Thoracic aorta (tissue), 2 donors: Measurements from ENCODE around the gene OGDH. TPM values are rescaled to one million over a fixed set of nuclear protein-coding genes. Genes with fewer than 3 reads are reported as not detected.

Experiments used
- ATAC-seq: fragments of 150-250 bp; one replicate; pipeline ENCODE4 v1.8.0; 2017; ENCODE audit warnings: low read depth; ENCODE audit not compliant: insufficient number of reproducible peaks, low FRiP score
- DNase-seq: peaks from one replicate; pipeline ENCODE4 v3.0.0-alpha.2; 2020; ENCODE audit warnings: low spot score
- H3K27ac ChIP-seq, 2 donors: fragments of 200-600 bp; sonication (generic); 1 replicate in 1 of 2; 2 replicates in 1 of 2; pipeline ENCODE4 v1.5.1; 2016; ENCODE audit warnings: mild to moderate bottlenecking in 2 of 2, moderate library complexity in 2 of 2
- H3K27me3 ChIP-seq: fragments of 200-600 bp; sonication (generic); replicated peaks from 2 replicates; pipeline ENCODE4 v1.6.0; 2016; ENCODE audit warnings: mild to moderate bottlenecking; ENCODE audit not compliant: insufficient read depth
- H3K36me3 ChIP-seq: fragments of 200-600 bp; sonication (generic); one replicate; pipeline ENCODE4 v1.5.1; 2016
- H3K4me1 ChIP-seq, 2 donors: fragments of 200-600 bp; sonication (generic); 1 replicate in 1 of 2; 2 replicates in 1 of 2; pipeline versions ENCODE4 v1.5.1 to v1.6.0; 2016; ENCODE audit warnings: low read depth in 2 of 2, mild to moderate bottlenecking in 1 of 2; ENCODE audit not compliant: control insufficient read depth in 1 of 2
- H3K4me3 ChIP-seq: fragments of 200-600 bp; sonication (generic); 2 replicates; pipeline ENCODE4 v1.5.1; 2016; ENCODE audit warnings: mild to moderate bottlenecking
- H3K9me3 ChIP-seq: fragments of 200-600 bp; sonication (generic); 2 replicates; pipeline ENCODE4 v1.5.1; 2016
- total RNA-seq, 2 donors: library from RNA; depleted of rRNA; stranded (reverse); fragments of >200 nt; gene quantifications; one replicate each; pipeline versions ENCODE4 v1.1.0 to v1.2.3, GENCODE V29; 2016
- TF ChIP-seq, protein P1 (sequence below): fragments of 200-600 bp; sonication (generic); IDR thresholded peaks from one replicate; pipeline ENCODE4 v1.5.1; 2019; ENCODE audit warnings: antibody characterized with exemption

The OGDH gene
- total RNA-seq, 2 donors from 2014 or later = 80.8 to 99.2 TPM

- DNase-seq (no peak), ATAC-seq (no peak)
- H3K27ac ChIP-seq = peak overlapping the region; percentile 81 to 91
- peaks cover 6 to 26% of the 10 kb centered on the region in 2 donors for H3K4me1 ChIP-seq
- H3K27me3 ChIP-seq = no peaks in the 10 kb centered on the region
- no peaks in the 10 kb centered on the region for H3K9me3 ChIP-seq
- H3K4me3 ChIP-seq = peak overlapping the region; percentile 77
- TF ChIP-seq, protein P1, sequence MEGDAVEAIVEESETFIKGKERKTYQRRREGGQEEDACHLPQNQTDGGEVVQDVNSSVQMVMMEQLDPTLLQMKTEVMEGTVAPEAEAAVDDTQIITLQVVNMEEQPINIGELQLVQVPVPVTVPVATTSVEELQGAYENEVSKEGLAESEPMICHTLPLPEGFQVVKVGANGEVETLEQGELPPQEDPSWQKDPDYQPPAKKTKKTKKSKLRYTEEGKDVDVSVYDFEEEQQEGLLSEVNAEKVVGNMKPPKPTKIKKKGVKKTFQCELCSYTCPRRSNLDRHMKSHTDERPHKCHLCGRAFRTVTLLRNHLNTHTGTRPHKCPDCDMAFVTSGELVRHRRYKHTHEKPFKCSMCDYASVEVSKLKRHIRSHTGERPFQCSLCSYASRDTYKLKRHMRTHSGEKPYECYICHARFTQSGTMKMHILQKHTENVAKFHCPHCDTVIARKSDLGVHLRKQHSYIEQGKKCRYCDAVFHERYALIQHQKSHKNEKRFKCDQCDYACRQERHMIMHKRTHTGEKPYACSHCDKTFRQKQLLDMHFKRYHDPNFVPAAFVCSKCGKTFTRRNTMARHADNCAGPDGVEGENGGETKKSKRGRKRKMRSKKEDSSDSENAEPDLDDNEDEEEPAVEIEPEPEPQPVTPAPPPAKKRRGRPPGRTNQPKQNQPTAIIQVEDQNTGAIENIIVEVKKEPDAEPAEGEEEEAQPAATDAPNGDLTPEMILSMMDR = no peak
- peaks cover 38% of the 10 kb centered on the region for H3K36me3 ChIP-seq
Measured at GRCh38 chr7:44574287-44574872, 32.0 kb upstream of the OGDH start.

DNA sequence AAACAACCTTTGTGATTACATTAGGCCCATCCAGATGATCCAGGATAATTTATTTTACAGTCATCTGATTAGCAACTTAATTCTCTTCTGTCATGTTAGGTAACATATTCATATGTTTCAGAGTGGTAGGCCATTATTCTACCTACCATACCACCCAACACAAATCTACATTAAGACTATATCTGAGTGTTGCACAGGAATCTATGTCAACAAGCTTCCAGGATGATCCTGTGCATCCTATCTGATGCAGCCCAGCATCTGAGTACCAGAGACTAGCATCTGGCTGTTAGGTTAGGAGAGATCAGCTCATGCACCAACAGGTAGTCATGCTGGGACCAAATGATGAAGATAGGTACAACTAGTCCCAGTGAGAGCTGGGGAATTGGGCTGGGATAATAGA is 31.4 kb upstream of the OGDH start:
- no peak for DNase-seq
- Histone ChIP-seq H3K27ac (no peak overlapping the region), H3K36me3 (peaks cover 37% of the 10 kb centered on the region)

DNA sequence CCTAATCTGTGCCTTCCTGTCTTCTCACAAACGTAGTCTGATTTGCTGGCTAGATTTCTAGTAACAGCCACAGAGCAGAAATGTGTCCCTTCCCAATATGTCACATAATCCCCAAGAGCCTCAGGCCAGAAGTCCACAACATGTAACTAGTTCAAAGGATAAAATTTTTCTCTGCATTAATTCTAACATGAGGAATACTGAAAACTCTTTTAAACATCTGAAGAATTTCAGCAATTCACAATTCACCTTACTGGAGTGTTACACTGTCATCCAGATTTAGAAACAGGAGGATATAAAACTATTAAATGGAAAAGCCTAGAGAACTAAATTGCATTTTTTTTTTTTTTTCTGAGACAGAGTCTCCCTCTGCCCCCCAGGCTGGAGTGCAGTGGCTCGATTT is 30.2 kb upstream of the OGDH start:
- no peaks in the 10 kb centered on the region for H3K27me3 ChIP-seq
- DNase-seq (no peak), ATAC-seq (no peak)
- H3K9me3 ChIP-seq = no peaks in the 10 kb centered on the region
- TF ChIP-seq, protein P1 = no peak
- peaks cover 31% of the 10 kb centered on the region for H3K36me3 ChIP-seq
- H3K4me1 ChIP-seq = peaks cover 17 to 42% of the 10 kb centered on the region in 2 donors
- no peak overlapping the region for H3K4me3 ChIP-seq
- H3K27ac ChIP-seq = no peak overlapping the region

More for the DNA sequence above, 31.4 kb upstream of the OGDH start:
- no peak for ATAC-seq
- peaks cover 6 to 30% of the 10 kb centered on the region in 2 donors for H3K4me1 ChIP-seq
- TF ChIP-seq, protein P1 = no peak
- no peaks in the 10 kb centered on the region for H3K9me3 ChIP-seq
- H3K27me3 ChIP-seq = no peaks in the 10 kb centered on the region
- no peak overlapping the region for H3K4me3 ChIP-seq

- DNase-seq = no peak
Measured at GRCh38 chr7:44580945-44581878, 25.2 kb upstream of the OGDH start.

More at GRCh38 chr7:44580945-44581878, 25.2 kb upstream of the OGDH start:
- peak overlapping the region; percentile 90 for H3K4me3 ChIP-seq
- TF ChIP-seq, protein P1 = no peak
- H3K27me3 ChIP-seq = no peaks in the 10 kb centered on the region
- H3K27ac ChIP-seq = peak overlapping the region; percentile 99
- H3K4me1 ChIP-seq = peaks cover 14 to 24% of the 10 kb centered on the region in 2 donors
- H3K36me3 ChIP-seq = peaks cover 18% of the 10 kb centered on the region
- no peak for ATAC-seq
- H3K9me3 ChIP-seq = no peaks in the 10 kb centered on the region
